Astrocyte of the cerebellum (primary cell): Measurements from ENCODE around the gene TRABD2A.
"Not testable (repeated sequence)": the region's sequence is repeated elsewhere in the genome, so short reads cannot be mapped to it uniquely, and the experiment has no call there.

ENCODE experiments used
- DNase-seq: peaks from one replicate; pipeline ENCODE4 v3.0.0-alpha.2; 2011; ENCODE audit warnings: low read depth
- H3K4me3 ChIP-seq: 2 replicates; pipeline ENCODE4 v1.5.1; 2011; ENCODE audit warnings: mild to moderate bottlenecking, low read depth, low read length, moderate library complexity
- CTCF ChIP-seq: IDR thresholded peaks from 2 replicates; pipeline ENCODE4 v1.5.1; 2012; ENCODE audit warnings: low read length, low read depth, moderate library complexity, mild to moderate bottlenecking; ENCODE audit errors: missing control alignments
- in situ Hi-C: cut with HindIII; loops from 2 replicates; pipeline ENCODE4 v1.10.0; 2017; ENCODE audit warnings: low sequenced_read_pairs

The TRABD2A gene

DNA sequence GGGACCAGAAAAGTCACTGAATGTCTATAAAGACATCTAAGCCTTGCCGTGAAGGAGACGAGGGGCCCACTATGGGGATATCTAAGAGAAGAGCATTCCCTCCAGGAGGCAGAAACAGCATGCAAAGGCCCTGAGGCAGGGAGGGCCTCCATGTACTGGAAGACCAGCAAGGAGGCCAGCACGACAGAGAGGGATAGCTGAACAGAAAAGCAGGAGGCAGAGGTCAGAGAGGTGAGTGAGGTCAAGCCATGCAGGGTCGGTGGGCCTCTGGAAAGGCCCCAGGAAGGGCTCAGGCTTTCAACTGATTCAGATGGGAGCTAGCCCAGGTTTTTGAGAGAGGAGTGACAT is 5.7 kb downstream of the TRABD2A start:
- H3K4me3 ChIP-seq: no peak overlapping the region
- in situ Hi-C loops: no loop called here
- TF ChIP-seq CTCF: no peak
- DNase-seq: no peak

- no peak overlapping the region for H3K4me3 ChIP-seq
- TF ChIP-seq CTCF: no peak
- in situ Hi-C loops: no loop called here
- DNase-seq: no peak
Observed at GRCh38 chr2:84874381-84875212, 6.3 kb downstream of the TRABD2A start.

DNA sequence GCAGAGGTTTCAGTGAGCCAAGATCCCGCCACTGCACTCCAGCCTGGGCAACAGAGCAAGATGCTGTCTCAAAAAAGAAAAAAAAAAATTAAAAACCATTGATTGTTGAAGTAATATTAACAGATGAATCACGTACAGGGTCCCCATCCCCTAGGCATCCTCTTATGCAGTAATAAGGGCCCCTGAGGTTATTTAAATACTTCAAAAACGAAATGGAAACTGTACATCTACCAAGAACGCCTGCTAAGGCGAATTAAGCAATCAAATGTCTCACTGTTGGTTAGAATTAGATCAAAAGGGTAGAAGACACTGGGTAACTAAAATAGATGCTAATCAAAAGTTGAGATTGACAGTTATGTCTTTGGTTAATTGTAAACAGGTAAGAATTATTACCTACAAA is 7.5 kb downstream of the TRABD2A start:
- no peak for DNase-seq
- in situ Hi-C loops: no loop called here
- TF ChIP-seq CTCF: no peak
- no peak overlapping the region for H3K4me3 ChIP-seq

GRCh38 chr2:84872691-84873090 is 8.2 kb downstream of the TRABD2A start:
- H3K4me3 ChIP-seq, DNase-seq, in situ Hi-C loops: not testable (repeated sequence)

DNA sequence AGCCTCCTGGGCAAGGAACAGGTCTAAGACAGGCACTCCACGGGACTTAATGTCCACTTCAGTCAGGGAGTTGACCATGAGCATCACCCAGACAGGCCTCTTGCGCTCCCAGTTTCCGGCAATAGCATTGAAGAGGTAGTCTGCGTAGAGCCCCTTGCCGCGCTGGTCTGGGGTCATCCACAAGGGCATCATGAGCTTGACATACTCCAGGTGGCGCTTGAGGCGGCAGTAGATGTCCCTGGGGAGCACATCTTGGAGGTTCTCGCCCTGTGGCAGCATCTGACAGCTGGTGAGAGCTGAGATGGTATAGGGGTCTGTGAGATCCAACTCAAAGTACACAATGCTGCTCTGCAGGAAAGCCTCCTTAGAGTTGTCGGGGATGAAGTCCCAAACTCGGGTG is 10.6 kb downstream of the TRABD2A start:
- DNase-seq: no peak
- no peak overlapping the region for H3K4me3 ChIP-seq
- TF ChIP-seq CTCF: no peak
- in situ Hi-C loops: no loop called here

- in situ Hi-C loops, H3K4me3 ChIP-seq, DNase-seq: not testable (repeated sequence)
Observed at GRCh38 chr2:84868327-84868726, 12.6 kb downstream of the TRABD2A start.

DNA sequence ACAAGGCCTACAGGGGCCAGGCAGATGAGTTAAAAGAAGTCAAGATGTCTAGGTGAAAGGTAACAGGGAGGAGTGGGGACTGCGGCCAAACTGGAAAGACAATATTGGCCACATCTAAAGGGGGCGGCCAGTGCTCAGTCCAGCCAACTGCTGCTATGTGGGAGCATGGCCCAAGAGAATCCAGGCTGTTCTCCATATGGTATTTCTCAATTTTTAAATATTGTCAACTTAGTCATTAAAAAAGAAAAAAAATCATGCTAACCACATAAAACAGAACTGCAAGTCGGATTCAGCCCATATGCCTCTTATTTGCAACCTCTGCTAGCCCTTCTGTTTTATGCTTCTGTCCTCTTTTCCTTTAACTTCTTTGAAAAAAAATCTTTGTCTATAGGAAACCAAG is 14.8 kb downstream of the TRABD2A start:
- in situ Hi-C loops: no loop called here
- no peak for TF ChIP-seq CTCF
- no peak for DNase-seq
- no peak overlapping the region for H3K4me3 ChIP-seq
